Stimulated activated naive CD4-positive, alpha-beta T cell (primary cell): ENCODE results near the gene CDH13.

Experiments
- DNase-seq, 6 experiments: peaks; one replicate each; lab custom pipeline; 2025; lab: John Stamatoyannopoulos, UW

The CDH13 gene

DNA sequence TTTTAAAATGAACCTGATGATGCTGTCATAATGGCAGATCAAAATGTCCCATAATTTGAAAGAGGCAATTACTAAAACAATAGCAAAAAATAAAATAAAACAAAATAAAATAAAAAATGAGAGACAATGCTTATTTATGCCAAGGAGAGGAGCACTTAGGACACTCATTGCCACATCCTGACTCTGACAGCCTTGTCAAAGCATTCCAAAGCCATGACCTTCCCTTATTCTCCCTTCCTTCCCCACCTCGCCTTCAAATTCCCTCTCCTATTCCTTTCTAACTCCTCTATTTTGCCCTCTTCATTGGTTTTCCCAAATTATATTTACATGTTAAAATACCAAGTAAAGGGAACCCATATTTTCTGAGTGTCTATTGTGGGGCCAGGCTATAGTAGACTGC lies 220.0 kb downstream of the CDH13 start:
- no peak for DNase-seq

DNA sequence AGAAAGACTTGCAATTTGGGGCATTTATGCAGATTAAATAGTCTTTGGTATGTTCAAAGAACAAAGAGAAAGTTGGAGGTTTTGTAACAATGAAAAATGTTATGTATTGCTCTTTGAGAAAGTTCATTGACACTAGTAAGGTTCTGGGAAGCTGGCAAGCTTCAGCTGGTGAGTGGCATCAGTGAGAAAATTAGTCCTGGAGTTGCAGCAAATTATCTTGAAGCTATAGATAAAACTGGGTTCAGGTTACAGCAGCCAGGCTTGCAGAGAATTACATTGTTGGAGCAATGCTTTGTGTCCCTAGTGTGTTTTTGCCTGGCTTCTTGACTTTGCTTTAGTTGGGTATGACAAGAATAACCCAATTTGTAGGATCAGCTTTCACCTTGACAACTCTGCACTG lies 221.2 kb downstream of the CDH13 start:
- no peak for DNase-seq

DNA sequence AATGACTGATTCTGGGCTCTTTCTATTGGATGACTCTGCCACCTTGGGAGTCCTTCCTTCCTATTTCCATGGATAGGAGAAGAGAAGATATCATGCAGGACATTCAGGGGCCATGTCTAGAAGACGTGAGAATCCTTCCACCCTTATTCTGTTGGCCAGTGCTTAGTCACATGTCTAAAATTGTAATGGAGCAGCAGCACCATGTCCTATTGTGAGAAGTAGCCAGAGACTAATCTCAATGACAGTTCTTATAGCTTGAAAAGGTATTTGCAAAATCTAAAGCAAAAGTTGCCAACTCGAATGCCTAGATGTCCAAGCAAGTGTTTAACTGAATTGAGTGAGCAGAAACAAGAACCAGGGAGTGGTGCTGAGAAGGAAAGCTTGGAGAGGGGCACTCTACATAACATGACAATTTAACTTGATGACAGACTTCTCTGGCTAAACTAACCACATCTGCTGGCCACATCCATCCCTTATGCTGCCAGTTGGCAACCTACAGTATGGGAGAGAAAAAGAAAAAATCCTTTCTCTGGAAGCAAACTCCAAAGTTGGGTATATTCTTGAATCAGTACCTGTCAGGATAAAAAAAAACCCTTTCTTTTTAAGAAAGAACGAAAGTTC lies 225.7 kb downstream of the CDH13 start:
- DNase-seq: no peak

DNA sequence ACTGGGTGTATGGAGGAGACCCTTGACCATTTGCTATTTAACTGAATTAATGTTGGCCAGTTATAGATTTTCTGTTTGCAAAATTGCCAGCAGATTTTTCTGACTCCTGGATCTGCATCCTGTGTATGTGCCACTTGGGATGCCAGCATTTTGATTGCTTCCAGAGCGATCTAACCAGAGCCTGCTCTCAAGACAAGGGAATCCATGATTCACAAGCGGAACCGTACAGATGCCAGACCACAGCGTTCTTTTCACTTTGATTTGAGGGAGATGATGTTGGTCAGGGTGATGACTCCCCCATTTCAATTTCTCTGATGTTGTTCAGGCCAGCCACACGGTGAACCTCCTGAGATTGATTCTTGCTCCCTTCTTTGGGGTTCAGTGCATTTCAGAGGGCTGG lies 228.7 kb downstream of the CDH13 start:
- DNase-seq: no peak

DNA sequence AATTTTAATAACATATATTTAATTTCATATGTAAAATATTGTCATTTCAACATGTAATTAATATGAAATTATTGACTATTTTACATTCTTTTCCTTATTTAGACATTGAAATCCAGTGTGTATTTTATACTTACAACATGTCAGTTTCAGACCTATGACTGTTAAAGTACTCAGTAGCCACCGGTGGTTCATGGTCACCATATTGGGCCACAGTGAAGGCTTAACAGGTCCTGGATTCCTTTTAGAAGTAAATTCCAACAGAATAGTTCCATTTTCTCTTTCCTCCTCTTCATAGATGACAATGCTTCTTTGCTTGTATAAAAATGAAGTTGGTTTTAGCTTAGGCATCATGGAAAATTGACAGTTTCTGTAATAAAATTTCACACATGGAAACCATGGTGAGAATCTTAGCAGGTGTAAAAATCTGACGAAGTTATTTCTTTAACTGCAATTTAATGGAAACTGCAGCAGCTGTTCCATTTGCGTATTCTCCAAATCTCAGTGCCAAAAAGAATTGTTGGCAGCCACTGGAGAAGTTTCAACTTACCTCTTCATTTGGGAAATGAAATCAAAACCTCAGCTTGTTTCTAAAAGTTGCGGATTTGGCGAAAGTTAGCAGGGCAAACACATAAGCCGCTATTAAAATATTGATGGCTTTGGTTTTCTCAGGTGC lies 231.1 kb downstream of the CDH13 start:
- no peak for DNase-seq

DNA sequence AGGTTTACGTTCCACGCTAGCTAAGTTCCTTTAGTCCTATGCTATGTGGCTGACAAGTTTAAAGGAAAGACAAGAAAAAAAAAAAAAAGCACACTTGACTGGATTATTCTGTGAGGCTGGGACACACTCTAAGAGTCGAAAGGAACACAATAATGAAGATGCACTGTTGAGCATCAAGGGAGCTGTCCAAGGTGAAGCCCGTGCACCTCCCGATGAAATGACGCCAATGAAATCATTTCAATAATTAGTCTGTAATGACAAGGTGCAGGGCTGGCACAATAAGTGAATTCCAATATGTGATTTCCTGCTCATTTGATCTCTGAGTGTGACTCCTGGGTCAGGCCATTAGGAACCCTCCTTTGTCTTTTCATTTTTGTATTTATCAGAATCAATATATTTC lies 232.9 kb downstream of the CDH13 start:
- DNase-seq: no peak

DNA sequence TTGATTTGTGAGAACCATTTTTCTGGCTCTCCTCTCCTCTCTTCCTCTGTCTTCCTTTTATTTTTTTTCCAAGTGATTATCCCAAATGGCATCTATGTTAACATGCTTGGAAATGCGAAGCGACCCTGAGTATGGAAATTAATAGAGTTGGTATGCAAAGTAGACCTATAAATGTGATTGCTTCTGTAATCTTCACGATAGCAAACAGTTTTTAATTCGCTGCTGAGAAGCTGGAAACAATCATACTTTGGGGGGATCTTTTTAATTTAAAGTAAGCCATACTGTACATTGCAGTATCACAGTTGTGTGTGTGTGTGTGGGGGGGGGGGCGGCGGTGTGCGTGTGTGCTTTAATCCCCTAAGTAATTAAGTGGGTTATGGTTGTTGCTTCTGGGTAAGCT lies 233.3 kb downstream of the CDH13 start:
- no peak for DNase-seq

DNA sequence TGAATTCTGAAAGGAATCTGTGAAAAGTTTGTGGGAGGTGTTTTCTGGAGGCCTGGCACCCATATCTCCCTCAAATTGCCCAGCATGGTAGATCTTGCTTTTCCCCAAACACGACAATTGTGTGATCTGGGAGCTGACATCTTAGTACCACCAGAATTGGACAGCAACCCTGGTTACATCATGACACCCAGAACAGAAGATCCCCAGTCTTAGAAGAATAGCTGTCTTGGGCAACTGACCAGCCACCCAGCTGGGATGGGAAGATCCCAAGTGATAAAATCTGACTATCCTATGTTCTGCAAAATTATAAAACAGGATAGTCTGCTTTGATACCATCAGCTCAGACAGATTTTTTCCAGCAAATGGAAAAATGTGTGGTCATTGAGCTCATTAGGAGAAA lies 235.3 kb downstream of the CDH13 start:
- no peak for DNase-seq

DNA sequence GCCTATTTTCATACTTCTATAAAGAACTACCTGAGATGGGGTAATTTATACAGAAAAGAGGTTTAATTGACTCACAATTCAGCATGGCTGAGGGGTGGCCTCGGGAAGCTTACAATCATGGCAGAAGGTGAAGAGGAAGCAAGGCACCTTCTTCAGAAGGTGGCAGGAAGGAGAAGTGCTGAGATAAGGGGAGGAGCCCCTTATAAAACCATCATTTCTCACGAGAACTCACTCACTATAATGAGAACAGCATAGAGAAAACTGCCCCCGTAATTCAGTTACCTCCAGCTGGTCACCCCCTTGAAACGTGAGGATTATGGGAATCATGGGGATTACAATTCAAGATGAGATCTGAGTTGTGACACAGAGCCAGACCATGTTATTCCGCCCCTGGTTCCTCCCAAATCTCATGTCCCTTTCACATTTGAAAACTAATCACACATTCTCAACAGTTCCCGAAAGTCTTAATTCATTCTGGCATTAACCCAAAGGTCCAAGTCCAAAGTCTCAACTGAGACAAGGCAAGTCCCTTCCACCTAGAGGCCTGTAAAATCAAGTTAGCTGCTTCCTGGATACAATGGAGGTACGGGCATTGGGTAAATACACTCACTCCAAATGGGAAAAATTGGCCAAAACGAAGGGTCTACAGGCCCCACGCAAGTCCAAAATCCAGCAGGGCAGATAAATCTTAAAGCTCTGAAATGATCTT lies 237.7 kb downstream of the CDH13 start:
- DNase-seq: no peak

DNA sequence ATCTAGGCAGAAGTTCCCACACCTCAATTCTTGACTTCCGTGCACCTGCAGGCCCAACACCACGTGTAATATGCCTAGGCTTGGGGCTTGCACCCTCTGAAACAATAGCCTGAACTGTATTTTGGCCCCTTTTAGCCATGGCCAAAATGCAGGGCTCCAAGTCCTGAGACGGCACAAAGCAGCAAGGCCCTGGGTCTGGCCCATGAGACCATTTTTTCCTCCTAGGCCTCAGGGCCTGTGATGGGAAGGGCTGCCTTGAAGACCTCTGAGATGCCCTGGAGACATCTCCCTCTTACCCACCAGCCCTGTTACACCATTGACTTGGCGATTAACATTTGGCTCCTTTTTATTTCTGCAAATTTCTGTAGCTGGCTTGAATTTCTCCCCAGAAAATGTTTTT lies 238.6 kb downstream of the CDH13 start:
- DNase-seq: no peak

DNA sequence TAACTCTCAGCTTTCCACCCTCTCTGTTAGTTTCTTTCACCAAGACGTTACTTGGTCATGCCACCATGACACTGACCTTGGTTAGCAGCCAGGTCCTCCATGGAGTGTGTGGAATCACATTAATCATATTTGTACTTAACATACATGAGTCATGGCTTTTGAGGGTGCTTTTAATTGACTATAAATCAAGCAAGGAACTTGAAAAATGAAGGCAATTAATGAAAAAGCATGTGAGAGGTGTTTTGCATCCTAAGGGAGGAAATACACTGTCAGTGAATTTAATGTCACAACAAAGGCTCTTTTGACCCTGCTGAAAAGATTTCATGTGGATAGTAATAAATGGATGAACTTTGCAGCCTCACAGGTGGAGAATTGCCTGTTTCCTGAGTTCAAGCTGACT lies 240.7 kb downstream of the CDH13 start:
- no peak for DNase-seq

DNA sequence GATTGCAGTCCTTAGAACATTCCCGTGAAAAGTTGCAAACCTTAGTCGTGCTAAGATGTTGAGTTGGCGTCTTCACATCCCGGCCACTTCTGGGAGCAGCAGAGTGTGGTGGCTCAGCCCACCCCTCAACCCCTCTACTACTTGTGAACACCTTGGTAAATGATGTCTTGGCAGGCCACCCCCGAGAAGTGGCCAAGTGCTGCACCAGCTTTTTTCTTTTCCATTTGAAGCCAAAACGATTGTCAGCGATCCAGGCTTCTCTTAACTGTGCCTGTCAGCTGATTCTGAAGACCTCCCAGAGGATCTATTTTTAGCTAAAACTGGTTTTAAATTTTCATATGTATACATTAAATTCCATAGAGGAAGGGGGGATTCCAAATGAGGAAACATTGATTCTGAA lies 247.5 kb downstream of the CDH13 start:
- DNase-seq: no peak

DNA sequence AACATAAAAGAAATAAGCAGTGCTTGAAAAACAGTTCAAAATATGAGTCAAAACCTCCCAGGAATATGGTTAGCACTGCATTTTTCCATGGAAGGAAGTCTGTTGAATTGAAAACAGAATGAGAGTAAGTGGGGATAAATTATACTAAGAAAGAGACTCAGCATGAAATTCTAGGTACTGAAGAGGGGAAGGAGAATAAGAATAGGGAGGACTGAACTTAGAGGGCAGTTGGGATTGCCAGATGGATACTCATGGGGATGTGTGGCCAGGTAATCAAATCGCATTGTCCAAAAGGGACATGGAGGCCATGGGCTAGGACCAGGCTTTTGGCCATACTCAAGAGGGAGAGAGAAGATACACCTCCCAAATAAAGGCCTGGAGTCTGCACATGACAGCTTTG lies 247.9 kb downstream of the CDH13 start:
- no peak for DNase-seq

DNA sequence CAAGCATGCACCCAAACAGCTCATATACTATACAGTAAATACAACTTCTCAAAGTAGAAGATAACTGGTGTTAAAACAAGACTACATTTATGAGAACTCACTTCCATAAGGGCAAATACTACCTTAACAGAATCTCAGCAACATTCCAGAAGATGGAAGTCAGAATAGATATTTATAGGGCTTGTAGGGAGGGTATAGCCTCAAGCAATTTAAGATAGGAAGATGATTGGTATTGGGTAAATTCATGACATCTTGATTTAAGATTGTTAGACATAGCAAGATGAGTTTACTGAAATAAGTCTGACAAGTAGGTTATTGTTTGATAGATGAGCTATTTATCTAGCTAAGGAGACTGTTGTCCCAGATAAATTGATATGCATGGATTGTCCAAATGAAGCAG lies 250.2 kb downstream of the CDH13 start:
- DNase-seq: no peak

DNA sequence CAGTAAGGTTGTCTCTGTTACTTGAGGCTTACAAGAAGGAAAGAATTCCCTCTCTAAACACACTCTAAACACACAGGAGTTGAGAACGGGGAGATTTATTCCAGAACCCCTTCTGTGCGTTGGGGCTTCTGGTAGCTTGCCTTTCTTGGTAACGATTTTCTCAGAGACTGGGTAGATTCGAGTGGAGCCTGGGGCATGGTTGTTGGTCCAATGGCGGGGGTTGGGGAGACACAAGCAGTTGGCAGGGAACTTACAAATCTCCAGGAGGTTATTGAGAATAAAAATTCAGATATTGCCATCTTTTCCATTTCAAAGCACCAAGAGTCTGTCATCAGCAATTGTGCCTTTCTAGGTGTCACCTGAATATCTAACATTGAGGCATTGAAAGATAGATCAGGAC lies 251.7 kb downstream of the CDH13 start:
- no peak for DNase-seq

DNA sequence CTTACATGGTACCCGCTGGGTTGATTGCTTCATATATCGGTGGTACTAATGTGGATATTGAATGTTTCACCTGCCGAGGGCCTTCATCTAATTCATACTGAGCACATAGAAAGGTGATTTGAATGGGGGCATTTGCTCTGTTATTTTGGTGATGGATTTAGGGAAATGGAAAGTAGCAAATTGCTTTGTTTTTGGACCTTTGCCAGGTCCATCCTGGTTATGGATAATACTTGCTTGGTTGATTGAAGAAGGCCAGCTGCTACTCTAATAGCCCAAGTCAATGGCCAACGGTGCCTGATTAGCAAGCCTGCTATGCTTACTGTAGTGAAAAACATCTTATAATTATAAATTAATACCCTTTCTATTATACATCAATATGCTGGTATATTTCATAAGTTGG lies 253.6 kb downstream of the CDH13 start:
- no peak for DNase-seq

DNA sequence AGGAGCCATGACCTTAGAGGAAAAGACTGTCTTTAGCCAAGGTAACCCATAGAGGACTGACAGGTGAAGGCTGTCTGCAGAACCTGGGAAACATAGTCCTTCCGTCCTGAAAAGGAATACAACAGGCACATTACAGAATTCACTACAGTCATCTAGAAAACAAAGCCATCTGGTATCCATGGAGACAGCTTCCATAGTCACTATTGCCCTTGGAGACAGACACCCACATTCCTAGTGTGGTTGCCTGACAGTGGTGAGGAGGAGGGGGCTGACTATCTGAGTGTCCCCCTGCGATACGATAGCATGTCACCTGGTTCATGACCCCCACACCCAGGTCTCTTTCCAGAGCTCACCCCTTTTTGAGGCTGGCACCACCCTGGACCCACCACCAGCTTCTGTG lies 254.7 kb downstream of the CDH13 start:
- DNase-seq: no peak

DNA sequence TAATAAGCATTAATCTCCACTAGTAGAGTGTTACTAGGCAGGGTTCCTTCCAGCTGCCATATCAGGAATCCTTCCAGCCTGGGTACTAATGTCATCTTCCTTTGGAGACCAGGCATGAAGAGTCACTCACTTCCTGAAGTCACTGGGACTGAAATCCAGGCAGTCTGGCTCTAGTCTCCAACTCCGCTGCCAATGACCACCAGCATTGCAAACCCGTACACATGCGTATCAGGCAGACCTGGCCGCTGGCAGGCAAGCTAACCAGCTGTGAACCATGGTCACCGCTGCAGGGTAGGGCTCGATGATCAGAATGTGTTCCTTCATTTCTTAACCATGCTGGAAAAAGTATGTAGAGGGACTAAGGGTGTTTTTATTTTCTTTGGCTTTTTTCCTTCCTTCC lies 255.5 kb downstream of the CDH13 start:
- DNase-seq: no peak

DNA sequence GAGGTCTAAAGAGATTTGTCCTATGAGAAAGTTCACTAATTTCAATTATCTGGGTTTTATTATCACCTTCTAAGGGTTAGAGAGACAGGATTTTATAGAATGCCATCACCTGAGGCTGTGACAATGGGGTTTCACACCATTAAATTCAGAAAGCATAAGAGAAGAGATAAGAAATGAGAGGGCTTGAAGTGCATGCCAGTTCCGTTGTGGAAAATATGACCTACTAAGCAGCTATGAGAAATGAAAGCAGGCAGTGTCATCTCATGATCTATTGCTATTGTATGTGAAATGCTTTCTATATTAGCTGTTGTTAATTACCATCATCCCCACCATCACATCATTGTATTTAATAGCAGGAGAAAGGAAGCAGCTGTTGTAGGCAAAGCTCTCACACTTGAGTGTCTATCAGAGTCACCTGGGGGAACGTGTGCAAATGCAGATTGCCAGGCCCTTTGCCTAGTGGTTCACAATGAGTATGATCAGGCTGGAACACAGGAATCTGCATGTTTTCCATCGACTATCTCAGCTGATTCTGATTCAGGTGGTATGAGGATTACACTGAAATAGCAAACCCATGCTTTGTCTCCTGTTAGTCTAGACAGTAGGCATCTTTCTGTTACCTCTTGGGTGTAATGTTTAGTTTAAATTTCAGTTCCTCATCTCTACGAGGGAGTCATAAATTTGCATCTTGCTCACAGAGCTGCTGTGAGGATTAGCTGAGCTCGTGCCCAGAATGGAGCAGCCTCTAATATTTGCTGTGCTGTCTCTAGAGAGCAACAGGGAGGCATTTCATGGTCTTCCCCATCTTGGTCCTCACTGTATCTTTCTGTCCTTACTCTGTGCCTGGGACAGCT lies 256.4 kb downstream of the CDH13 start:
- DNase-seq: no peak

DNA sequence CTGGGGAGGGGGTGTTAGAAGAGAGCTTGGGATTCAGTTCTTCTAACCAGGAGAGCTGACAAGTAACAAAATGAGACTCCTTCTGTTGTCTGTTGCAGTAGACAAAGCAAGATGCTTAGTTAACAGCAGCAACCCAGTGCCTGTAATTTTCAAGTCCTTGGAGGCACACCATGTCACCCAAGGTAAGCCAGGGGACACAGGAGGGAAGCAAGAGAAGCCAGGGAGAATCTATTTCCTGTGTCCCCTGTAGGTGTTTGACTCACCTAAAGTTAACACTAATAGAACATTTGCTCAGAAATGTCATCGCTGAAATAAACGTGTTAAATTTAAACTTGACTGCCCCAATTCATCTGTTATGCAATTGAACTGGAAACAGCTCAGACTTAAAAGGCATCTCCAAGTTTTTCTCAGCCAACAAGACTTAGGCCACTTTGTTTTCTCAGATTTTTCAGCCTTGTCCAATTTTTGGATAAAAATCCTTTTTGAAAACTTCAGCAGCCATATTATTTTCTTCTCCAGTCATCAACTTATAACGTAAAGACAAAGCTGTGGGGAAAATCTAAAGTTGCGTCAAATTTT lies 257.6 kb downstream of the CDH13 start:
- no peak for DNase-seq

DNA sequence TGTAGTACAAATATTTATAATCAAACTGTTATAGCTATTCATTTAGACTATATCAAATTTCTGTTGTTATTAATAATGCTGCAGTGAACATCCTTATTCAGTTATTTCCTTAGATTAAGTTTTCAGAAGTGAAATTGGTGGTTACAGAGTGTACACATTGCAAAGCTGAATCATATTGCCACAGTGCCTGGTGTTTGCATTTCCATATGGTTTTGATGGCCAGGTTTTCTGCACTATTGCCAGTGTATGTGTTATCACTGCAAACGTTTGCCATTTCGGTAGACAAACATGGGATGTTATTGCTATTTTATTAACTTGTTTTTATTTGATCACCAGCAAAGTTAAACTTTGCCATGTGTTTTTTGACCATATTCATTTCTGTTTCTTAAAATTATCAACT lies 259.4 kb downstream of the CDH13 start:
- DNase-seq: no peak

DNA sequence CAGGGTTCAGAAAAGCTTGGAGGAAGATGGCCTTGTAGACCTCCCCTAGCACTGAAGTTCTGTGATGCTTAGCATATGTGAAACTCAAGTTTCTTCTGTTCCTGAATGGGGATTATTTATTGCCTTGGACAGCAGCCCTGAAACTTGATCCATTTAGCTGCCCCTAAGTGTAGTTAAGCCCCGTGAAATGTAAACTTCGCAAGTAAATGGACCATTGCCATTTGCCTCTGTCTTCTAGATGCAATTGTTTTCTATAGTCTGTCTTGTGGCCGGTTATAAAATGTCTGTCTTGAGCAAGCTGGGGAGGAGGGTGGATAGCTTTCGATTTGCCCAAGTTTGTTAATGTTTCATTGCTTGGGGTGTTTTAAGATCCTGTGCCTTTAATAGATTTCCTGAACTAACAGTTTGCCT lies 261.8 kb downstream of the CDH13 start:
- DNase-seq: no peak
